Measurements from ENCODE around the gene CLCN2.

- TF ChIP-seq POLR2A (IDR thresholded peaks at IDR 0.05) (no peak), CTCF (IDR thresholded peaks at IDR 0.05) (no peak)
Observed at GRCh38 chr3:184360070-184360928, 1.1 kb downstream of the CLCN2 start.
